HUDEP-2 (cell line): ENCODE results near the gene FOXP2.
"Not testable (repeated sequence)": the region's sequence is repeated elsewhere in the genome, so short reads cannot be mapped to it uniquely, and the experiment has no call there.

Experiments used
- DNase-seq, 76 experiments: peaks; one replicate each; lab custom pipeline; 2025; ENCODE audit not compliant: unreplicated experiment in 76 of 76; lab: John Stamatoyannopoulos, UW

Gene FOXP2

GRCh38 chr7:114574384-114574783 lies 159.8 kb downstream of the FOXP2 start:
- no peak for DNase-seq

DNA sequence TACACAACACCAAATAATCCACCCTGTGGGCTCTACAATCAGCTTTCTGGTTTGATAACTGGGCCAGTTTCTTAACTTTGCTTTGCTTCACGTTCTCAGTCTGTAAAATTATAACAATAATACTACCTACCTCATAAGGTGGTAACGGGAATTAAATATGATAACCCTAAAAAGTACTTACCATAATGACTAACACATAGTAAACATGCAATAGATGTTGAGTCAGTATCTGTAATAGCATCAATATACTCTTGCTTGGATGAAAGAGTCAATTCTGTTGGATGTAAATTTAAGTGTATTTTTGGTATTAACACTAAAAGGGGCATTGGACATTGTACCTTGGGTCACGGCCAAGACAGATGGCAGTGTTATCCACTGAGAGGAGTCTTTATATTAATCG lies 160.5 kb downstream of the FOXP2 start:
- no peak for DNase-seq

DNA sequence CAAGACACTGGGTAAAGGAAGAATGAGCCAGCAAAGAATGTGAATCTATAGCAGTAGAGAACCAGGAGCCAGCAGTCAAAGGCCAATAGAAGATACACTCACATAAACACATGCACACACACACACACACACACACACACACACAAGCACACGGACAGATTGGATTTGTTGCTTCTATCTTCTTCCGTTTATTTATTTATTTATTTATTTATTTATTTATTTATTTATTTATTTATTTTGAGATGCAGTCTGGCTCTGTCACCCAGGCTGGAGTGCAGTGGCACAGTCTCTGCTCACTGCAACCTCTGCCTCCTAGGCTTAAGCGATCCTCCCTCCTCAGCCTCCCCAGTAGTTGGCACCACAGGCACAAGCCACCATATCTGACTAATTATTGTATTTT lies 166.3 kb downstream of the FOXP2 start:
- DNase-seq, result not testable (repeated sequence)

DNA sequence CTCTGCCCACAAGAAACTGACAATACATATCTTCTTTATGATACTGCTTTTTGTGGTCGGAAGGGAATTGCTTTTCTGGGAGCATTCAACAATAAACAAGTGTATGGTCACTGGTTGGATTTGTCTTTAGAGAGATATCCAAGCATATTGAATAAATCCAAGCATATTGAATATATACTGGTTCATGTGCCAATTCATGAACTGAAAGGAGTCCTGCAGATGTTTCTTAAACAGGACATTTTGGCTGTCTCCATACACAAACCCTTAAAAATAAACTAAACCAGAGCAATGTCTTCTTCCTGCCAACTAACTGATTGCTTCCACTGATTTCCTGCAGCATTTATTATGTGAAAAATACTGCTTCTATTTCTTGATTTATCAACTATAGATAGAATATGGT lies 173.9 kb downstream of the FOXP2 start:
- DNase-seq, result no peak

DNA sequence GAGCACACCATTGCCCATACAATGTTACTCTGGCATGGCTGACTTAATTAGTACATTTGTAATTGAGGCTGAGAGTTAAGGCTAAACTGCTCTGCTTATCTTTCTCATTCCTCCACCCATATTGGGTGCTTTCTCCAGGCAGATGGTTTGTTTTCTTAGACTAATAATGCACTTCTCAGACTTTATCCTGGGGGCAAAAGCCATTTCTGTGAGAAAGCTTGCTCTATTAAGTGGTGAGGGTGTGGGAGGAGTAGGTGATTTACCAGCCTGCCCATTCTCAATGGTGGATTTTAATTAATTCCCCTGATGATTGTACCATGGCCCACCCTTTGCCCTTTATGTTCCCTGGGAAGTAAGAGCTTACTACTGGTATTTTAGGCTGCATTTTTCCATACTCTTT lies 174.8 kb downstream of the FOXP2 start:
- DNase-seq, result no peak

DNA sequence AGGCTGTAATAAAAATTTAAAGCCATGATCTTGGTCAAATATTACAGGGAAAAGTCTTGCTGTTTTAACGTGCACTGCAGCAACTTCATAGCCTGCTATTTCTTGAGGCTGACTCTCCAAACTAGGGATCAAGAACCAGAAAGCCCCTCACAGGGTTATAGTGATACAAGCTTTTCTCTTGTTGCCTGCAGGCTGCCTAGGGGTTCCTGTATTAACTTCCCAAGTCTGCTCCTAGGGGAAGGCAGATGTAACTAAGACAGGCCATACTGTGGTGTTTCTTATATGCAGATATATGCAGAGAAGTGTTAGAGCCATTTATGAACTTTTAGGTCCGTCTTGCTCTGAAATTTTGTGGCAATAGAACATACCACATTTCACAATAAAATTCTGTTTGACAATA lies 175.7 kb downstream of the FOXP2 start:
- DNase-seq, result no peak

DNA sequence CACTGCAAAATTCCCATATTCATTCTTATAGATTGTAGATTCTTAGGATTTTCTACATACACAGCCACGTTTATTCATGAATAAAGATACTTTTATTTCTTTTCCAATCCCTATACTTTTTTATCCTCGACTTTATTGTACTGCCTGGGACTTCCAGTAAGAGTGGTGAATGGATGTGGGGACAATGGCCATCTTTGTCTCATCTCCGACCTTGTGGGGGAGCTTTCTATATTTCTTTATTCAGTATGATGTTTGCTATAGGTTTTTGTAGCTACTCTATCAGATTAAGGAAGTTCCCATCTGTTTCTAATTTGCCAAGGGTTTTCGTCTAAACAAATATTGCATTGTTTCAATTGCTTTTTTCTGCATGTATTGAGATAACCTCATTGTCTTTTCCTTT lies 184.3 kb downstream of the FOXP2 start:
- DNase-seq, result no peak

- no peak for DNase-seq
These were observed 191.5 kb downstream of the FOXP2 start for GRCh38 chr7:114606100-114606499.

- not testable (repeated sequence) for DNase-seq
These were observed 194.2 kb downstream of the FOXP2 start for GRCh38 chr7:114608822-114609221.

- no peak for DNase-seq
These were observed 205.6 kb downstream of the FOXP2 start for GRCh38 chr7:114620208-114620607.

DNA sequence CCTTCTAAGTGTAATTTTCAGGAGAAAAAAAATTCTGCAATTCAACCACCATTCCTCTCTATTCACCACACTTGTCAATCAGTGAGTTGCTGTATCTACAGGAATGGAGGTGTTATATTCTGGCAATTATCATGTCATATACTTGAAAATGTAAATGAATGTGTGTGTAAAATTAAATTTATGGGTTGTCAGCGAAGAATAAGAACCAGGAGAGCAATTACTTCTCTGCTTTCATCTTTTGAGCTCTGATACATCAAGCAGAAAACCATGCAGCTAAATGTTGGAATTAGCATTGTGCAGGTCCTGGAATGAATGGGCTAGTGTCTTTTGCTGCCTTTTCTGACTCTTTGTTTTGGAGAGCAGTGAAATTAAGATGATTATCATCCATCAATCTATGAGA lies 207.6 kb downstream of the FOXP2 start:
- no peak for DNase-seq

DNA sequence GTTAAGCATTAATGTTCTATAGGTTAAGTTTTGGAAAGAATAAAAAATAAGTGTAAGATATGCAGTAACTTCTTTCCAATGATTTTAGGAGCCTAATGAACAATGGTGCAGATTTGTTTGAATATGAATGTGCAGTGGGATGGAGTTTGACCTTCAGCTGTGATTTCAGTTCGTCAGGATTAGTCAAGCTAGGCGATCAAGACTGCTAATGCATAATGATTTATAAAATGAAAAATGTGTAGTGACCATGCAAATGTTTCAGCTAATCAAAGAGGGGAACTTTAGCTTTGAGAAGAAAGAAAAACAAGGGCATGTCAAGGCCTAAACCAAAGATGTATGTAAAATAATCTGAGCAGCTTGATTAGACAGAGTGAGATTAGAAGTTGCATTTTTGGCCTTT lies 208.5 kb downstream of the FOXP2 start:
- DNase-seq, result no peak

DNA sequence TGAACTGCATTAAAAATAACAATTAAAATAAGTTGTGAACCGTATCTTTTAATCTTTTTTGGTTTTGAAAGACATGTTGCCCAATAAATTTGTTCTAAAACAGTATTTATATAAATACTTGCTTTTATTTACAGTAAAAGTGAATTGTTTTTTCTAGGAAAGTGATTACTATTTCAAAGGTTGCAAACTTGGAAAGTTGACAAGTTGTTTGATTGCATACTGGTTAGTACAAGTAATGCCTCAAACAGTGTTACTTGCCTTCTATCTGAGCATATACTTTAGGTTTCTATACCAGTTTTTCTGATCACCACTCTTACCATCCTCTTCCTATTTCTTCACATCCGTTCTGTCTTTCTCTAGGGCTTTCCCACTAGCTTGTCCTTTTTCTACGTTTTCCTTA lies 212.6 kb downstream of the FOXP2 start:
- no peak for DNase-seq

- DNase-seq, result no peak
These were observed 213.7 kb downstream of the FOXP2 start for GRCh38 chr7:114628362-114628761.

DNA sequence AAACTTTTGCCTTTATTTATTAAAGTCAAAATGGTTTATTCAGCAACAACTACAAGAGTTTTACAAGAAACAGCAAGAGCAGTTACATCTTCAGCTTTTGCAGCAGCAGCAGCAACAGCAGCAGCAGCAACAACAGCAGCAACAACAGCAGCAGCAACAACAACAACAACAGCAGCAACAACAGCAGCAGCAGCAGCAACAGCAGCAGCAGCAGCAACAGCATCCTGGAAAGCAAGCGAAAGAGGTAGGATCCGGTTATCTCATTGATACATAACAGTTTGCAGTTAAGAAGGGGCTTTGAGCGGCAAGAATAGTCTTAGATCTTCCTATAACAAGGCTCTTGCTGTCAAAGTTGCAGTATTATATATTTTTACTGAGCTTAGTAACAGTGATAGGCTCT lies 215.1 kb downstream of the FOXP2 start:
- no peak for DNase-seq

GRCh38 chr7:114630201-114630990 lies 215.8 kb downstream of the FOXP2 start:
- no peak for DNase-seq

GRCh38 chr7:114631249-114631822 lies 216.7 kb downstream of the FOXP2 start:
- DNase-seq, result no peak

- DNase-seq, result no peak
These were observed 224.8 kb downstream of the FOXP2 start for GRCh38 chr7:114639451-114639850.

GRCh38 chr7:114644455-114644854 lies 229.8 kb downstream of the FOXP2 start:
- DNase-seq, result no peak

DNA sequence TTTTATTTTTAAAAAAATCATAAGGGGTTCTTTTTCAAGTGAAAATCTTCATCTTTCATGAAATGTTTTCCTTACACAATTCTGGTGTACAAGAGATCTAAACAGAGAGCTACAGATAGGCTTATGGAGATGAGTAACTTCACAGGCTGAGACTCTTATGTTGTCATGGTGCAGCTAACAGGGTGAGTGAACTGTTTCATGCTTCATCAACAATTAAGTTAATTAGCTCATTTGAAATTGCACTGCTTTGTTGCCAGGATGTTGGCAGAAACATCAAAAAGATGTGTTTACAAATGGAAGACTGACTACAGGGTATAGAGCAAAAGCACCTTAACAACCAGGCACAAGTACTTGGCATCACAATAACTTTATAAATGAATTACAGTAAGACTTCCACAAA lies 230.8 kb downstream of the FOXP2 start:
- DNase-seq, result no peak

- DNase-seq, result no peak
These were observed 232.9 kb downstream of the FOXP2 start for GRCh38 chr7:114647518-114647917.

DNA sequence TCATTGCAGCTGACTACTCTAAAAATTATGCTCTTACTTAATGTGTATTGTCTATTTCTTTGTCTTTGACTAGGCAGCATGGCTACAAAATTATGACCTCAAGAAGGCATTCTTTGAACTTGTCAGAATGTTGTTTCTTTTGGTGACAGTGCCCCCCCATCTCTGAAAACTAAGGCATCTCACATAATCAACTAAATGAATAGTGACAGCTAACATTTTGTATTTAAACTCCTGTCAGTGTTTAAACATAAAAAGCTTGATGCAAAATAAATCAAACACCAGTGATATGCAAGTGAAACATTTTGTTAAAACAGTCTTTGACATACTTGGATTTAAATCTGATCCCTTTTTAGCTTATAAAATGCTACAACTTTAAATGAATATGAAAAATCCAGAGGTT lies 233.5 kb downstream of the FOXP2 start:
- DNase-seq, result no peak

DNA sequence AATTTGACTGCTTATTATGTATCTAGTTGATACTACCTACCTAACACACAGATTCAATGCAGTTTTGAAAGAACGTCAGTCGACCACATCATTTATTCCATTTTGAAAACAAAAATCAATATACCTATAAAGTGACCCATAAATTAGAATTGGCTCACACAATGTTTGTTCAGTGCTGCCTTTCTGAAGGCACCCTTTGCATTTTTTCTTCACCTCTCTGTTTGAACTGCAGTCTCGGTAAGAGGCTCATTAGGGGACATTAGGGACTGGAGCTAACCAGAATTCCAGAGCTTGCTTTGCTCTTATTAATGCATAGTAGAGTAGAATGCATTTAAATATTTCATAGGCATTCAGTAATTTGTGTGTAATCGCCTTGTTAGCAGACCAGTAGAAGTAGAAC lies 234.1 kb downstream of the FOXP2 start:
- DNase-seq, result no peak
